GM10248 (cell line): ENCODE data around the gene ROBO3.
A peak's percentile ranks its signal among the peaks of the same experiment; 100 is the strongest.

Experiments used
- CTCF ChIA-PET: fragments of 300-600 bp; sonication (Branson Sonifier 250); formaldehyde crosslinking; extraction: SDS; loops from one replicate; lab custom pipeline; 2021; ENCODE audit warnings: antibody characterized with exemption; lab: Yijun Ruan, JAX
- POLR2A ChIA-PET: fragments of 350-650 bp; sonication (Branson Sonifier 250); formaldehyde crosslinking; extraction: SDS; loops from one replicate; lab custom pipeline; 2020; ENCODE audit warnings: antibody characterized with exemption; lab: Yijun Ruan, JAX
- DNase-seq: peaks from one replicate; pipeline ENCODE4 v3.0.0; 2012; ENCODE audit errors: extremely low spot score
- CTCF ChIP-seq: IDR thresholded peaks from 2 replicates; pipeline ENCODE4 v1.5.1; 2012; ENCODE audit warnings: mild to moderate bottlenecking, low read depth; ENCODE audit errors: extremely low read depth, missing control alignments, control extremely low read depth

Gene ROBO3

GRCh38 chr11:124830749-124831148, 34.5 kb upstream of the ROBO3 start:
- ChIA-PET CTCF (no interaction called here), POLR2A (no interaction called here)
- DNase-seq, result no peak
- TF ChIP-seq CTCF, result no peak

- ChIA-PET CTCF (interaction anchor here (1.4 to 1.8 kb wide), 2 partner anchors 38 to 161 kb away, joined by 3 to 6 read pairs; no protein-coding TSS in a partner anchor), POLR2A (no interaction called here)
- no peak for TF ChIP-seq CTCF
- no peak for DNase-seq
Measured at GRCh38 chr11:124831897-124832296, 33.3 kb upstream of the ROBO3 start.

- ChIA-PET CTCF (interaction anchor here (1.0 to 2.1 kb wide), 10 partner anchors 10 to 190 kb away, joined by 3 to 9 read pairs (median 5); no protein-coding TSS in a partner anchor), POLR2A (no interaction called here)
- DNase-seq, result no peak
- TF ChIP-seq CTCF, result no peak
Measured at GRCh38 chr11:124832571-124832970, 32.7 kb upstream of the ROBO3 start.

GRCh38 chr11:124834526-124835180, 30.6 kb upstream of the ROBO3 start:
- no peak for DNase-seq
- no peak for TF ChIP-seq CTCF
- ChIA-PET POLR2A (no interaction called here), CTCF (interaction anchor here (1.4 to 4.9 kb wide), 4 partner anchors 41 to 190 kb away, joined by 3 to 67 read pairs (median 14); no protein-coding TSS in a partner anchor)

- no peak for DNase-seq
- CTCF ChIA-PET, result interaction anchor here (0.8 to 4.9 kb wide), 27 partner anchors 10 to 434 kb away, joined by 3 to 67 read pairs (median 6); partner anchors contain the start of genes MSANTD2 and ROBO3
- POLR2A ChIA-PET, result no interaction called here
- no peak for TF ChIP-seq CTCF
Measured at GRCh38 chr11:124835918-124836317, 29.3 kb upstream of the ROBO3 start.

- DNase-seq, result peak; percentile 44
- peak; percentile 69 for TF ChIP-seq CTCF
- ChIA-PET POLR2A (interaction anchor here (0.7 kb wide), 1 partner anchor 216 kb away, joined by 4 read pairs; no protein-coding TSS in a partner anchor), CTCF (interaction anchor here (0.6 to 4.9 kb wide), 39 partner anchors 8 to 305 kb away, joined by 3 to 67 read pairs (median 4); partner anchors contain the start of gene MSANTD2)
Measured at GRCh38 chr11:124837491-124837856, 27.8 kb upstream of the ROBO3 start.
